Activated CD8-positive, alpha-beta T cell treated with anti-CD3 and anti-CD28 coated beads for 36 hours (primary cell): ENCODE results near the gene CD74. TPM values are rescaled to one million over a fixed set of nuclear protein-coding genes. Genes with fewer than 3 reads are reported as not detected.
A peak's percentile ranks its signal among the peaks of the same experiment; 100 is the strongest.
"Not testable (repeated sequence)": the region's sequence is repeated elsewhere in the genome, so short reads cannot be mapped to it uniquely, and the experiment has no call there.

ENCODE experiments used
- ATAC-seq: fragments of 200-7000 bp; cut with Tn5 transposase; one replicate; pipeline ENCODE4 v1.10.0; 2021; ENCODE audit warnings: mild to moderate bottlenecking, moderate library complexity
- CTCF ChIA-PET: fragments of 350-600 bp; sonication (Branson Sonifier 250); formaldehyde crosslinking; loops from one replicate; lab custom pipeline; 2021; ENCODE audit warnings: antibody characterized with exemption; lab: Charles Lee
- POLR2A ChIA-PET: fragments of 350-600 bp; sonication (Branson Sonifier 250); formaldehyde crosslinking; loops from one replicate; lab custom pipeline; 2021; ENCODE audit warnings: antibody characterized with exemption; lab: Charles Lee
- DNase-seq: peaks from one replicate; pipeline ENCODE4 v3.0.0-alpha.2; 2020
- H3K27ac Mint-ChIP-seq: one replicate; pipeline ENCODE4 v1.8.0; 2021; ENCODE audit warnings: mild to moderate bottlenecking, mixed read lengths
- H3K27me3 Mint-ChIP-seq: one replicate; pipeline ENCODE4 v1.8.0; 2021; ENCODE audit warnings: mixed read lengths
- H3K36me3 Mint-ChIP-seq: one replicate; pipeline ENCODE4 v1.8.0; 2021; ENCODE audit warnings: low read depth, mixed read lengths
- H3K4me1 Mint-ChIP-seq: one replicate; pipeline ENCODE4 v1.8.0; 2021; ENCODE audit warnings: low read depth, mixed read lengths
- H3K4me3 Mint-ChIP-seq: one replicate; pipeline ENCODE4 v1.8.0; 2021; ENCODE audit warnings: mild to moderate bottlenecking, moderate library complexity, mixed read lengths
- H3K9me3 Mint-ChIP-seq: one replicate; pipeline ENCODE4 v1.8.0; 2021; ENCODE audit warnings: mixed read lengths
- intact Hi-C: fragments of 100-400 bp; cut with micrococcal nuclease; formaldehyde crosslinking; loops from one replicate; pipeline ENCODE4 v1.10.0; 2022
- total RNA-seq, 2 experiments: library from RNA; stranded (reverse); gene quantifications; one replicate each; pipeline ENCODE4 v1.2.3, GENCODE V29; 2021
- TF ChIP-seq, protein P1 (sequence below): fragments of 200-600 bp; IDR thresholded peaks from one replicate; pipeline ENCODE4 v1.8.0; 2022; ENCODE audit warnings: antibody characterized with exemption, mild to moderate bottlenecking

CD74 gene
- total RNA-seq, 2 experiments from 2014 or later, result 277 to 282 TPM

DNA sequence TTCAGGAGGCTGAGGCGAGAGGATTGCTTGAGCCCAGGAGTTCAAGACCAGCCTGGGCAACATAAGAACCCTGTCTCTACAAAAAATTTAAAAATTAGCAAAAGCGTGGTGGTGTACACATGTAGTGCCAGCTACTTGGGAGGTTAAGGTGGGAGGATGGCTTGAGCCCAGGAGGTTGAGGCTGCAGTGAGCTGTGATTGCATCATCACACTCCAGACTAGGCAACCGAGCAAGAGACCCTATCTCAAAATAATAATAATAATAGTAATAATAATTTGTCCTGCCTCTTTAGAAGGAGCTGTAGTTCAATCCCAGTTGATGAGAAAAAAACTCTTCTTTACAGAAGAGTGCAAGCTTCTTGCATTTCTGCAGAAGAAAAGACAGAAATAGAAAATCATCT lies 10.0 kb upstream of the CD74 start:
- ChIA-PET CTCF (interaction anchor here (1.0 kb wide), 1 partner anchor 10 kb away, joined by 3 read pairs; the partner anchor contains the start of gene CD74), POLR2A (interaction anchor here (1.1 to 2.9 kb wide), 3 partner anchors 10 to 24 kb away, joined by 4 to 7 read pairs (median 6); partner anchors contain the start of gene CD74)
- Mint-ChIP-seq H3K27me3 (no peaks in the 10 kb centered on the region), H3K9me3 (no peaks in the 10 kb centered on the region), H3K4me1 (peaks cover 6% of the 10 kb centered on the region), H3K27ac (no peak overlapping the region), H3K36me3 (no peaks in the 10 kb centered on the region), H3K4me3 (no peak overlapping the region)
- TF ChIP-seq, protein P1, sequence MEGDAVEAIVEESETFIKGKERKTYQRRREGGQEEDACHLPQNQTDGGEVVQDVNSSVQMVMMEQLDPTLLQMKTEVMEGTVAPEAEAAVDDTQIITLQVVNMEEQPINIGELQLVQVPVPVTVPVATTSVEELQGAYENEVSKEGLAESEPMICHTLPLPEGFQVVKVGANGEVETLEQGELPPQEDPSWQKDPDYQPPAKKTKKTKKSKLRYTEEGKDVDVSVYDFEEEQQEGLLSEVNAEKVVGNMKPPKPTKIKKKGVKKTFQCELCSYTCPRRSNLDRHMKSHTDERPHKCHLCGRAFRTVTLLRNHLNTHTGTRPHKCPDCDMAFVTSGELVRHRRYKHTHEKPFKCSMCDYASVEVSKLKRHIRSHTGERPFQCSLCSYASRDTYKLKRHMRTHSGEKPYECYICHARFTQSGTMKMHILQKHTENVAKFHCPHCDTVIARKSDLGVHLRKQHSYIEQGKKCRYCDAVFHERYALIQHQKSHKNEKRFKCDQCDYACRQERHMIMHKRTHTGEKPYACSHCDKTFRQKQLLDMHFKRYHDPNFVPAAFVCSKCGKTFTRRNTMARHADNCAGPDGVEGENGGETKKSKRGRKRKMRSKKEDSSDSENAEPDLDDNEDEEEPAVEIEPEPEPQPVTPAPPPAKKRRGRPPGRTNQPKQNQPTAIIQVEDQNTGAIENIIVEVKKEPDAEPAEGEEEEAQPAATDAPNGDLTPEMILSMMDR, result no peak
- ATAC-seq, result no peak
- intact Hi-C loops, result no loop called here
- no peak for DNase-seq

DNA sequence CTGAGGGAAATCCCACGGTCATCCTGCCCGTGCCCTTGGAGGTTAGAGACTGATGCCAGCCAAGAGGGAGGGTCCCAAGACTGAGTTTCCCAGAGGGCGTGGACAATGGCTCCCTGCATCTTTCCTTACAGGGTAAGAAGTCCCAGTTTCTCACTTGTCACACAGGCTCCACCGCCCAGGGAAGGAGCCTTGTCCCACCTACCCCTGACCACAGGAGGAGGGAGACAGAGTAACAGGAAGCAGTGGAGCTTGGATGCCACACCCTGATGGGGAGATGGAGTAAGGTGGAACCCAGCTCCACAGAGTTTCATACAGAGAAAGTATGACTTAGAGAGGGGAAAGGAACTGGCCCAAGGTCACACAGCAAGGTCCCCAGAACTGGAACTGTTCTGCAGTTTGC lies 9.4 kb upstream of the CD74 start:
- no peak for ATAC-seq
- Mint-ChIP-seq H3K27me3 (no peaks in the 10 kb centered on the region), H3K9me3 (no peaks in the 10 kb centered on the region), H3K4me3 (no peak overlapping the region), H3K36me3 (no peaks in the 10 kb centered on the region), H3K27ac (no peak overlapping the region), H3K4me1 (peaks cover 6% of the 10 kb centered on the region)
- ChIA-PET POLR2A (interaction anchor here (1.7 to 2.9 kb wide), 2 partner anchors 9 to 11 kb away, joined by 6 to 7 read pairs; partner anchors contain the start of gene CD74), CTCF (interaction anchor here (1.0 kb wide), 1 partner anchor 10 kb away, joined by 3 read pairs; the partner anchor contains the start of gene CD74)
- TF ChIP-seq, protein P1, result no peak
- intact Hi-C loops, result no loop called here
- no peak for DNase-seq

DNA sequence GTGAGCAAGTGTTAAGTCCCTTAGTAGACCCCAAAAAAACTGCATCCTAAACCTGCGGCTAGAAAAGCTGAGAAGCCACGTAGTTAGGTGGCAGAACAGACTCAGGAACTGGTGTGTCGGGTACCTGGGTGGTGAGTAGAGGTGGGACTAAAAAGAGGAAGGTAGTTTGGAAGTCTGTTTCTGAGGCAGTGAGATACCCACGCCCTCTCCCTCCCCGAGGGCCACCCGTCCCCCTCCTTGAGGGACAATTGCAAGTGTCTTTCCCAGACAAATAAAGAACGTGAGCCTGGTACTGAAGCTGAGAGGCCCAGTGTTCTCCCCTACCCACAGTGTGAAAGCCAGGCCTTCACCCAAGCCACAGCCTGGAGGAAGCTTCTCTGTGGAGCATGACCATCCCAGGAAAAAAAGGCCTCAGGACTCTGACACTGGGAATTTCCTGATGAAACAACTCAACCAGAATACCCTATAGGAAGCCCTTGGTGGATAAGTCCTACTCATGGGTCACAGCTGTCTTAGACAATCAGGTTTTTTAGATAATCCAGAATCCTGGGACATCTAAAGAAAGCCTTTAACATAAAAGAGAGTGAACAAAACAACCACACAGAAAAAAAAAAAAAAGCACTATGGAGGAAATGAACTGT lies 7.0 kb upstream of the CD74 start:
- no peak overlapping the region for H3K27ac Mint-ChIP-seq
- TF ChIP-seq, protein P1, result no peak
- H3K27me3 Mint-ChIP-seq, result no peaks in the 10 kb centered on the region
- ATAC-seq (peak; percentile 10), DNase-seq (no peak)
- H3K4me1 Mint-ChIP-seq, result peaks cover 6% of the 10 kb centered on the region
- ChIA-PET POLR2A (interaction anchor here (0.6 to 1.0 kb wide), 4 partner anchors 19 to 209 kb away, joined by 3 to 4 read pairs (median 3); no protein-coding TSS in a partner anchor), CTCF (interaction anchor here (3.1 kb wide), 1 partner anchor 15 kb away, joined by 15 read pairs; no protein-coding TSS in a partner anchor)
- no peaks in the 10 kb centered on the region for H3K9me3 Mint-ChIP-seq
- intact Hi-C loops, result no loop called here
- H3K36me3 Mint-ChIP-seq, result no peaks in the 10 kb centered on the region
- H3K4me3 Mint-ChIP-seq, result no peak overlapping the region

DNA sequence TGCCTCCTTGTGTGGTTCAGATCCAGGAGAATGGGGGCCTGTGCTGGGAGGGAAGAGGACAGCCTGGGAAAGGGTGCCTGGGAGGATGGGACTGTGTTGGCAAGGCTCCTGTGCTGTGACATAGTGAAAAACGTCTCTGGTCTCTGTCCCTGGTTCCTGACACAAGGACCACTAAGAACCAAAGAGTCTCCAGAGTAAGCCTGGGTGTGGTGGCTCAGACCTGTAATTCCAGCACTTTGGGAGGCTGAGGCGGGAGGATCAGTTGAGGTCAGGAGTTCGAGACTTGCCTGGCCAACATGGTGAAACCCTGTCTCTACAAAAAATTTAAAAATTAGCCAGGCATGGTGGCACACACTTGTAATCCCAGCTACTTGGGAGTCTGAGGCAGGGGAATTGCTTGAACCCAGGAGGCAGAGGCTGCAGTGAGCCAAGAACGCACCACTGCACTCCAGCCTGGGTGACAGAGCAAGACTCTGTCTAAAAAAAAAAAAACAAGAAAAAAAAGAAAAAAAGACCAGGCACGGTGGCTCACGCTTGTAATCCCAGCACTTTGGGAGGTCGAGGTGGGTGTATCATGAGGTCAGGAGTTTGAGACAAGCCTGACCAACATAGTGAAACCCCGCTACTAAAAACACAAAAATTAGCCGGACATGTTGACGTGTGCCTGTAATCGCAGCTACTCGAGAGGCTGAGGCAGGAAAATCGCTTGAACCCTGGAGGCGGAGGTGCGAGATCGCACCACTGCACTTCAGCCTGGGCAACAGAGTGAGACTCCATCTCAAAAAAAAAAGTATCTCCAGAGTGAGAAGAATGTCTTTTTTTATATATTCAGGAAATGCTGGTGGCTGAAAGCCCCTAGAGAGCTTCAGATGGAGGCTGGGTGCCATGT lies 1.4 kb upstream of the CD74 start:
- H3K27me3 Mint-ChIP-seq, DNase-seq, H3K9me3 Mint-ChIP-seq, ATAC-seq, intact Hi-C loops, H3K4me3 Mint-ChIP-seq: not testable (repeated sequence)
- Mint-ChIP-seq H3K36me3 (peaks cover 13% of the 10 kb centered on the region), H3K4me1 (peaks cover 32% of the 10 kb centered on the region), H3K27ac (peak overlapping the region; percentile 99)
- CTCF ChIA-PET, result interaction anchor here (1.0 to 4.3 kb wide), 4 partner anchors 15 to 37 kb away, joined by 3 to 40 read pairs (median 6); no protein-coding TSS in a partner anchor
- POLR2A ChIA-PET, result interaction anchor here (0.6 to 5.2 kb wide), 6 partner anchors 13 to 198 kb away, joined by 3 to 57 read pairs (median 4); no protein-coding TSS in a partner anchor
